ENCODE data around the gene LRRC66. TPM values are rescaled to one million over a fixed set of nuclear protein-coding genes. Genes with fewer than 3 reads are reported as not detected.

Gene LRRC66
- total and polyA plus RNA-seq, 9 of the 15 experiments (the other 6 are each of a cell fraction or from before 2014, with no cell fraction given) = not detected

DNA sequence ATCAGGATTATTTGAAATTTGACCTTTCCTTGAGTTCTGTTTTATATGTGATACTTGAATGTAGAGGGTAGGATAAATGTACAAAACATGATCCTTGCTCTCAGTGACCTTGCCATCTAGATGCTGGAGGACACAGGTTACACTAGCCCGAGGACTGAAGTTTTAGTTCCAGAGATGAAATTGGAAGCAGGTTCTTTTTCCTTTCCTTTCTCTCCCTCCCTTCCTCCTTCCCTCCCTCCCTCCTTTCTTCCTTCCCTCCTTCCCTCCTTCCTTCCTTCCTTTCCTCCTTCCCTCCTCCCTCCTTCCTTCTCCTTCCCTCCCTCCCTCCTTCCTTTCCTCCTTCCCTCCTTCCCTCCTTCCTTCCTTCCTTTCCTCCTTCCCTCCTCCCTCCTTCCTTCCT is 54.3 kb downstream of the LRRC66 start:
- Histone ChIP-seq H3K27ac (ENCODE audit: extremely low read depth, low read depth, low read length) (no peak overlapping the region), H3K36me3 (ENCODE audit: control insufficient read depth, insufficient read depth, low read length) (no peaks in the 10 kb centered on the region), H3K9ac (ENCODE audit: insufficient read depth in 1 of 2, low read depth in 2 of 2, low read length in 2 of 2) (no peak overlapping the region), H3K4me2 (ENCODE audit: insufficient read depth, low read length) (no peak overlapping the region), H3K9me3 (replicated peaks; ENCODE audit: control insufficient read depth, insufficient read depth, low read depth, low read length) (no peaks in the 10 kb centered on the region), H3K4me1 (replicated peaks in 1 of 2; ENCODE audit: control insufficient read depth in 2 of 2, insufficient read depth in 2 of 2, low read length in 2 of 2) (no peaks in the 10 kb centered on the region), H4K20me1 (replicated peaks; ENCODE audit: control insufficient read depth, insufficient read depth, low read length) (no peaks in the 10 kb centered on the region; the same call in 1 of the 2 replicates), H3K9me1 (ENCODE audit: control insufficient read depth, insufficient read depth, low read length) (no peaks in the 10 kb centered on the region), H3K4me3 (no peak overlapping the region), H3K27me3 (ENCODE audit: control insufficient read depth in 2 of 2, insufficient read depth in 2 of 2, low read length in 2 of 2) (no peaks in the 10 kb centered on the region), H3K79me2 (ENCODE audit: control insufficient read depth, insufficient read depth, low read length) (no peaks in the 10 kb centered on the region), H2AFZ (ENCODE audit: low read depth, low read length) (no peak overlapping the region)
- ATAC-seq (no peak), DNase-seq (ENCODE audit: extremely low read depth in 1 of 4, low spot score in 3 of 4) (no peak), FAIRE-seq (no peak)
- 0% methylated on average over 1 of the region's 1 CpG for WGBS (ENCODE audit: insufficient coverage, low coverage, missing lambda C conversion rate)
- BruUV-seq (replicated peaks) = no TSS peak
- ChIA-PET POLR2A (no interaction called here), CTCF (ENCODE audit: low intra/inter-chr PET ratio) (no interaction called here)
- in situ Hi-C loops (cut with MboI) = no loop called here
- intact Hi-C loops (cut with micrococcal nuclease) = no loop called here
- TF ChIP-seq PCBP2 (IDR thresholded peaks at IDR 0.05; ENCODE audit: low read depth, low read length, poor library complexity, severe bottlenecking) (peak; percentile 67), HDAC3 (IDR thresholded peaks at IDR 0.05; ENCODE audit: borderline replicate concordance, partially characterized antibody) (no peak), BDP1 (IDR thresholded peaks at IDR 0.05; ENCODE audit: insufficient read depth, insufficient read length) (no peak), ZNF586 (CRISPR knock-in tag; conservative IDR thresholded peaks at IDR 0.05) (no peak), MTA3 (IDR thresholded peaks at IDR 0.05; ENCODE audit: borderline replicate concordance) (no peak)

DNA sequence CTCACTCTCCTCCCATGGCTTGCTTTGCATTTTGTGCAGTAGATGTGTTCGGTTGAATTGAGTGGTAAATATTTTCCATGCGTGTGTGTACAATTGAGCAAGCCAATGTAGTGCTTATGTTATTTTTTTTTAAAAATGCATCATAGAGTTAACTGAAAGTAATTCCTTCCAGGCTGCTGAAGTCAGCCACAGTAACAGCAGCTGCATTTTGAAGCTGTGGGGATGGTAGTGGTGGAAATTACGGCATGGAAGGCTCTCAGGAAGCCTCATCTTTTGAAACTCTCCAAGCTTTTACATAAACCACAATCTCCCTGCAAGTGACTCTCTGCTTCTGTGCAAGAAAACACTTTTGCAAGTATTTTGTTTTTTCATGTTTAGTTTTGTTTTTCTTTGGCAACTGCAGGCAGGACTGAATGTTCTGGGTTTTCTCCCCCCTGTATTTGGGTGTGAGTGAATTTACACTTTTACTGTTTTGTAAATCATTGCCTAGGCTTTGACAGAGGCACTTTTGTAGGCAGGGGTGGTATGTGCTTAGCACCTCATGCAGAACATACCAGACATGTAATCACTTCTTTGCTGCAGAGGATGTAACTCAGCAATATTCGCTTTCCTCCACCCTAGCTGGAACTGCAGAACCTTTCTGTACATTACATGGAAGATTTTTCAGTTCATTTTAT is 56.2 kb downstream of the LRRC66 start:
- Histone ChIP-seq H3K4me2 (ENCODE audit: insufficient read depth, low read length) (no peak overlapping the region), H3K4me3 (no peak overlapping the region), H3K27me3 (ENCODE audit: control insufficient read depth in 2 of 2, insufficient read depth in 2 of 2, low read length in 2 of 2) (no peaks in the 10 kb centered on the region), H3K9me3 (replicated peaks; ENCODE audit: control insufficient read depth, insufficient read depth, low read depth, low read length) (no peaks in the 10 kb centered on the region), H3K4me1 (replicated peaks in 1 of 2; ENCODE audit: control insufficient read depth in 2 of 2, insufficient read depth in 2 of 2, low read length in 2 of 2) (no peaks in the 10 kb centered on the region), H3K9ac (ENCODE audit: insufficient read depth in 1 of 2, low read depth in 2 of 2, low read length in 2 of 2) (no peak overlapping the region), H2AFZ (ENCODE audit: low read depth, low read length) (no peak overlapping the region), H4K20me1 (replicated peaks; ENCODE audit: control insufficient read depth, insufficient read depth, low read length) (no peaks in the 10 kb centered on the region), H3K36me3 (ENCODE audit: control insufficient read depth, insufficient read depth, low read length) (no peaks in the 10 kb centered on the region), H3K79me2 (ENCODE audit: control insufficient read depth, insufficient read depth, low read length) (no peaks in the 10 kb centered on the region), H3K27ac (ENCODE audit: extremely low read depth, low read depth, low read length) (no peak overlapping the region), H3K9me1 (ENCODE audit: control insufficient read depth, insufficient read depth, low read length) (no peaks in the 10 kb centered on the region)
- FAIRE-seq = no peak
- BruUV-seq (replicated peaks) = no TSS peak
- ChIA-PET POLR2A (no interaction called here), CTCF (ENCODE audit: low intra/inter-chr PET ratio) (no interaction called here)
- no peak for ATAC-seq
- DNase-seq (ENCODE audit: extremely low read depth in 1 of 4, low spot score in 3 of 4) = no peak
- in situ Hi-C loops (cut with MboI) (no loop called here), intact Hi-C loops (cut with micrococcal nuclease) (no loop called here)
- whole genome bisulfite sequencing (ENCODE audit: insufficient coverage, low coverage, missing lambda C conversion rate) = 0% methylated on average over 4 of the region's 4 CpGs
- no peak for TF ChIP-seq CAMTA2 (CRISPR knock-in tag; conservative IDR thresholded peaks at IDR 0.05)
